Measurements from ENCODE around the gene HPRT1.

DNA sequence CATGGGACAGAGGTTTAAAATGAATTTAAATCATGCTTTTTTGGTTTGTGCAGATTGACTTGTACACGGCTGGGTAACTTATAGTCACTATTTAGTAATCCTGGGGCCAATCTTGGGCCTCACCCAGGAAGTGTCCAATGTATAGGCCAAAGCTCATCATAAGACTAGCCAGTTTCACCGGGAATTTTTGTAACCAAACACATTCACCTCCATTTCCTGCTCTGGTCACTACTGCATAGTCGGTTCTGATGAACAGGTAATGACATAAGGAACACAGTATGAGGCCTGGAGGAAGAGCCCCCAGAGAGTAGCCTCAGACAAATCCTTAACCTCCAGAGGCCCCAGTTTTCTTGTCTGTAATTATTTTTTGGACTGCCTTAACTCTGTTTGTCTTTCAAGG, 81.9 kb downstream of the HPRT1 start:
- TF ChIP-seq EZH2 (IDR thresholded peaks at IDR 0.05; ENCODE audit: borderline replicate concordance) (no peak), EZH2phosphoT487 (IDR thresholded peaks at IDR 0.05; ENCODE audit: low read depth, severe bottlenecking, unreplicated experiment) (no peak)
- TF ChIP-seq, protein P1, sequence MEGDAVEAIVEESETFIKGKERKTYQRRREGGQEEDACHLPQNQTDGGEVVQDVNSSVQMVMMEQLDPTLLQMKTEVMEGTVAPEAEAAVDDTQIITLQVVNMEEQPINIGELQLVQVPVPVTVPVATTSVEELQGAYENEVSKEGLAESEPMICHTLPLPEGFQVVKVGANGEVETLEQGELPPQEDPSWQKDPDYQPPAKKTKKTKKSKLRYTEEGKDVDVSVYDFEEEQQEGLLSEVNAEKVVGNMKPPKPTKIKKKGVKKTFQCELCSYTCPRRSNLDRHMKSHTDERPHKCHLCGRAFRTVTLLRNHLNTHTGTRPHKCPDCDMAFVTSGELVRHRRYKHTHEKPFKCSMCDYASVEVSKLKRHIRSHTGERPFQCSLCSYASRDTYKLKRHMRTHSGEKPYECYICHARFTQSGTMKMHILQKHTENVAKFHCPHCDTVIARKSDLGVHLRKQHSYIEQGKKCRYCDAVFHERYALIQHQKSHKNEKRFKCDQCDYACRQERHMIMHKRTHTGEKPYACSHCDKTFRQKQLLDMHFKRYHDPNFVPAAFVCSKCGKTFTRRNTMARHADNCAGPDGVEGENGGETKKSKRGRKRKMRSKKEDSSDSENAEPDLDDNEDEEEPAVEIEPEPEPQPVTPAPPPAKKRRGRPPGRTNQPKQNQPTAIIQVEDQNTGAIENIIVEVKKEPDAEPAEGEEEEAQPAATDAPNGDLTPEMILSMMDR (IDR thresholded peaks at IDR 0.05; ENCODE audit: poor library complexity), result no peak
